ENCODE data around the gene TMEM179. TPM values are rescaled to one million over a fixed set of nuclear protein-coding genes. Genes with fewer than 3 reads are reported as not detected.

TMEM179 gene
- total RNA-seq, 1 experiment from 2014 or later, result not detected

- Mint-ChIP-seq H3K27me3 (ENCODE audit: insufficient read depth, unreplicated experiment) (peaks cover 17% of the 10 kb centered on the region), H3K9me3 (ENCODE audit: unreplicated experiment) (no peaks in the 10 kb centered on the region), H3K4me1 (ENCODE audit: low read depth, unreplicated experiment) (no peaks in the 10 kb centered on the region), H3K27ac (ENCODE audit: unreplicated experiment) (no peak overlapping the region), H3K36me3 (ENCODE audit: insufficient read depth, unreplicated experiment) (no peaks in the 10 kb centered on the region), H3K4me3 (ENCODE audit: unreplicated experiment) (no peak overlapping the region)
- no TSS peak for BruUV-seq (replicated peaks)
- Histone ChIP-seq H3K27me3 (replicated peaks; ENCODE audit: control insufficient read depth, insufficient read depth, low read length) (peaks cover 2% of the 10 kb centered on the region), H3K36me3 (ENCODE audit: control insufficient read depth, insufficient read depth, low read length) (no peaks in the 10 kb centered on the region), H3K4me1 (peaks cover 3% of the 10 kb centered on the region), H3K9me3 (no peaks in the 10 kb centered on the region), H3K4me3 (ENCODE audit: low read depth, low read length) (no peak overlapping the region)
- intact Hi-C loops (cut with micrococcal nuclease; ENCODE audit: unreplicated experiment), result no loop called here
- POLR2A ChIA-PET, result no interaction called here
- no peak for DNase-seq
- CTCF ChIA-PET, result interaction anchor here (0.6 to 0.9 kb wide), 2 partner anchors 15 to 560 kb away, joined by 3 to 4 read pairs; no protein-coding TSS in a partner anchor
- TF ChIP-seq CTCF (IDR thresholded peaks at IDR 0.05; ENCODE audit: insufficient read depth in 1 of 2, low read depth in 1 of 2, low read length in 1 of 2, severe bottlenecking in 1 of 2, unreplicated experiment in 1 of 2), result no peak
These were observed 42.7 kb downstream of the TMEM179 start for GRCh38 chr14:104561632-104562495.

GRCh38 chr14:104561124-104561557, 43.4 kb downstream of the TMEM179 start:
- no peaks in the 10 kb centered on the region for H3K36me3 Mint-ChIP-seq (ENCODE audit: insufficient read depth, unreplicated experiment)
- no peak overlapping the region for H3K4me3 ChIP-seq (ENCODE audit: low read depth, low read length)
- no peak overlapping the region for H3K27ac Mint-ChIP-seq (ENCODE audit: unreplicated experiment)
- no peaks in the 10 kb centered on the region for H3K9me3 ChIP-seq
- no peak for DNase-seq
- CTCF ChIA-PET, result interaction anchor here (0.6 kb wide), 1 partner anchor 995 kb away, joined by 3 read pairs; no protein-coding TSS in a partner anchor
- no peak for TF ChIP-seq CTCF (IDR thresholded peaks at IDR 0.05; ENCODE audit: insufficient read depth in 1 of 2, low read depth in 1 of 2, low read length in 1 of 2, severe bottlenecking in 1 of 2, unreplicated experiment in 1 of 2)
- no peak overlapping the region for H3K4me3 Mint-ChIP-seq (ENCODE audit: unreplicated experiment)
- peaks cover 12% of the 10 kb centered on the region for H3K27me3 Mint-ChIP-seq (ENCODE audit: insufficient read depth, unreplicated experiment)
- no TSS peak for BruUV-seq (replicated peaks)
- H3K9me3 Mint-ChIP-seq (ENCODE audit: unreplicated experiment), result no peaks in the 10 kb centered on the region
- POLR2A ChIA-PET, result no interaction called here
- H3K4me1 Mint-ChIP-seq (ENCODE audit: low read depth, unreplicated experiment), result no peaks in the 10 kb centered on the region
- H3K36me3 ChIP-seq (ENCODE audit: control insufficient read depth, insufficient read depth, low read length), result no peaks in the 10 kb centered on the region
- peaks cover 3% of the 10 kb centered on the region for H3K4me1 ChIP-seq
- intact Hi-C loops (cut with micrococcal nuclease; ENCODE audit: unreplicated experiment), result no loop called here
- H3K27me3 ChIP-seq (replicated peaks; ENCODE audit: control insufficient read depth, insufficient read depth, low read length), result peaks cover 1% of the 10 kb centered on the region

- Mint-ChIP-seq H3K27me3 (ENCODE audit: insufficient read depth, unreplicated experiment) (peaks cover 9% of the 10 kb centered on the region), H3K27ac (ENCODE audit: unreplicated experiment) (no peak overlapping the region), H3K36me3 (ENCODE audit: insufficient read depth, unreplicated experiment) (no peaks in the 10 kb centered on the region), H3K4me1 (ENCODE audit: low read depth, unreplicated experiment) (no peaks in the 10 kb centered on the region), H3K4me3 (ENCODE audit: unreplicated experiment) (no peak overlapping the region), H3K9me3 (ENCODE audit: unreplicated experiment) (no peaks in the 10 kb centered on the region)
- TF ChIP-seq CTCF (IDR thresholded peaks at IDR 0.05; ENCODE audit: insufficient read depth in 1 of 2, low read depth in 1 of 2, low read length in 1 of 2, severe bottlenecking in 1 of 2, unreplicated experiment in 1 of 2), result no peak
- intact Hi-C loops (cut with micrococcal nuclease; ENCODE audit: unreplicated experiment), result no loop called here
- ChIA-PET CTCF (interaction anchor here (0.6 kb wide), 1 partner anchor 996 kb away, joined by 3 read pairs; no protein-coding TSS in a partner anchor), POLR2A (no interaction called here)
- no peak for DNase-seq
- BruUV-seq (replicated peaks), result no TSS peak
- no peaks in the 10 kb centered on the region for H3K36me3 ChIP-seq (ENCODE audit: control insufficient read depth, insufficient read depth, low read length)
- no peaks in the 10 kb centered on the region for H3K9me3 ChIP-seq
- H3K27me3 ChIP-seq (replicated peaks; ENCODE audit: control insufficient read depth, insufficient read depth, low read length), result peaks cover 1% of the 10 kb centered on the region
- H3K4me1 ChIP-seq, result peaks cover 3% of the 10 kb centered on the region
- no peak overlapping the region for H3K4me3 ChIP-seq (ENCODE audit: low read depth, low read length)
These were observed 44.0 kb downstream of the TMEM179 start for GRCh38 chr14:104560586-104560945.

Measured in Caco-2 (cell line).